H1 (cell line): Measurements from ENCODE around the gene TMA7. TPM values are rescaled to one million over a fixed set of nuclear protein-coding genes. Genes with fewer than 3 reads are reported as not detected.

ENCODE experiments used
- CTCF ChIA-PET: fragments of 300-600 bp; sonication (Branson Sonifier 250); formaldehyde crosslinking; loops from one replicate; lab custom pipeline; 2021; ENCODE audit not compliant: partially characterized antibody; lab: Charles Lee
- POLR2A ChIA-PET: fragments of 300-600 bp; sonication (Branson Sonifier 250); formaldehyde crosslinking; loops from one replicate; lab custom pipeline; 2021; ENCODE audit warnings: inconsistent platforms; ENCODE audit not compliant: partially characterized antibody; lab: Charles Lee
- DNase-seq, 2 experiments: peaks; one replicate each; pipeline versions ENCODE4 v3.0.0 to v3.0.0-alpha.2; 2010 to 2022; ENCODE audit warnings: low spot score in 2 of 2, low read depth in 1 of 2, mixed read lengths in 1 of 2
- FAIRE-seq: peaks from 2 replicates; lab custom pipeline; 2011; peaks lifted over from hg19 to GRCh38; lab: Jason Lieb, UNC
- H2AFZ ChIP-seq: 2 replicates; pipeline ENCODE4 v1.8.1; 2012; ENCODE audit warnings: low read length, inconsistent platforms
- H2AK5ac ChIP-seq: 2 replicates; pipeline ENCODE4 v1.6.1; 2013; ENCODE audit warnings: low read depth, low read length
- H2BK120ac ChIP-seq: replicated peaks from 2 replicates; pipeline ENCODE3; 2013; ENCODE audit warnings: low read depth, low read length, inconsistent platforms
- H2BK12ac ChIP-seq: 2 replicates; pipeline ENCODE4 v1.6.1; 2013; ENCODE audit warnings: low read depth, low read length
- H2BK15ac ChIP-seq: 2 replicates; pipeline ENCODE4 v1.6.1; 2013; ENCODE audit warnings: low read length
- H2BK20ac ChIP-seq: 2 replicates; pipeline ENCODE4 v1.6.1; 2013; ENCODE audit warnings: low read length
- H2BK5ac ChIP-seq: 2 replicates; pipeline ENCODE4 v1.6.1; 2013; ENCODE audit warnings: low read depth, low read length
- H3K14ac ChIP-seq: 2 replicates; pipeline ENCODE4 v1.6.1; 2013; ENCODE audit warnings: inconsistent platforms; ENCODE audit not compliant: insufficient read length
- H3K18ac ChIP-seq: 2 replicates; pipeline ENCODE4 v1.6.1; 2013; ENCODE audit warnings: low read length; ENCODE audit errors: extremely low read depth
- H3K23ac ChIP-seq: 2 replicates; pipeline ENCODE4 v1.6.1; 2013; ENCODE audit warnings: inconsistent platforms; ENCODE audit not compliant: insufficient read length
- H3K23me2 ChIP-seq: 2 replicates; pipeline ENCODE4 v1.6.1; 2013; ENCODE audit warnings: low read depth, low read length
- H3K27ac ChIP-seq: 2 replicates; pipeline ENCODE4 v1.6.1; 2011; ENCODE audit warnings: low read depth, low read length, inconsistent platforms
- H3K27me3 ChIP-seq, 4 experiments: replicated peaks in 1 of 4; 1 replicate in 1 of 4; 2 replicates in 3 of 4; pipeline versions ENCODE4 v1.6.1 to v1.8.1; 2011 to 2013; ENCODE audit warnings: low read length in 3 of 4, mild to moderate bottlenecking in 3 of 4, inconsistent platforms in 2 of 4, mixed read lengths in 2 of 4, moderate library complexity in 1 of 4; ENCODE audit not compliant: control insufficient read depth in 3 of 4, insufficient read depth in 3 of 4; ENCODE audit errors: extremely low read depth in 1 of 4
- H3K36me3 ChIP-seq, 4 experiments: 2 replicates each; pipeline versions ENCODE4 v1.6.1 to v1.8.1; 2011 to 2013; ENCODE audit warnings: mild to moderate bottlenecking in 4 of 4, low read length in 3 of 4, moderate library complexity in 2 of 4, control low read depth in 1 of 4, inconsistent platforms in 1 of 4; ENCODE audit not compliant: insufficient read depth in 4 of 4, control insufficient read depth in 2 of 4
- H3K4ac ChIP-seq: replicated peaks from 2 replicates; pipeline ENCODE3; 2013; ENCODE audit warnings: low read length, low read depth, mixed read lengths, inconsistent platforms; ENCODE audit not compliant: insufficient read length
- H3K4me1 ChIP-seq, 4 experiments: replicated peaks in 1 of 4; 1 replicate in 1 of 4; 2 replicates in 3 of 4; pipeline versions ENCODE4 v1.6.1 to v1.8.1; 2011 to 2013; ENCODE audit warnings: low read length in 3 of 4, inconsistent platforms in 2 of 4, mixed read lengths in 1 of 4; ENCODE audit not compliant: insufficient read depth in 4 of 4, control insufficient read depth in 3 of 4
- H3K4me2 ChIP-seq, 2 experiments: 2 replicates each; pipeline versions ENCODE4 v1.6.1 to v1.8.1; 2011 to 2013; ENCODE audit warnings: low read depth in 2 of 2, low read length in 2 of 2, control low read depth in 1 of 2, inconsistent platforms in 1 of 2, mild to moderate bottlenecking in 1 of 2; ENCODE audit not compliant: insufficient read depth in 1 of 2
- H3K4me3 ChIP-seq, 4 experiments: fragments of 200-600, 300-600 bp in 1 of 4; sonication (generic), shearing (Covaris generic), sonication (Bioruptor Twin) in 1 of 4; 2 replicates each; pipeline versions ENCODE4 v1.5.1 to v1.8.1; 2011 to 2016; ENCODE audit warnings: low read length in 4 of 4, low read depth in 3 of 4, control low read depth in 2 of 4, inconsistent platforms in 2 of 4, mild to moderate bottlenecking in 2 of 4, mixed read lengths in 1 of 4, moderate library complexity in 1 of 4; ENCODE audit not compliant: insufficient read depth in 2 of 4; ENCODE audit errors: extremely low read depth in 1 of 4
- H3K56ac ChIP-seq: replicated peaks from 2 replicates; pipeline ENCODE3; 2013; ENCODE audit warnings: low read depth, mild to moderate bottlenecking, mixed read lengths, low read length, inconsistent platforms; ENCODE audit not compliant: insufficient read length
- H3K79me1 ChIP-seq: 2 replicates; pipeline ENCODE4 v1.6.1; 2013; ENCODE audit warnings: low read depth, low read length, control low read depth
- H3K79me2 ChIP-seq, 2 experiments: 2 replicates each; pipeline versions ENCODE4 v1.6.1 to v1.8.1; 2012 to 2013; ENCODE audit warnings: low read length in 2 of 2, mild to moderate bottlenecking in 2 of 2, inconsistent platforms in 1 of 2; ENCODE audit not compliant: insufficient read depth in 2 of 2, control insufficient read depth in 1 of 2
- H3K9ac ChIP-seq, 4 experiments: replicated peaks in 1 of 4; 1 replicate in 1 of 4; 2 replicates in 3 of 4; pipeline versions ENCODE4 v1.6.1 to v1.8.1; 2011 to 2013; ENCODE audit warnings: low read depth in 3 of 4, low read length in 3 of 4, control low read depth in 2 of 4, mild to moderate bottlenecking in 2 of 4, moderate library complexity in 2 of 4, inconsistent platforms in 1 of 4; ENCODE audit errors: extremely low read depth in 1 of 4
- H3K9me3 ChIP-seq, 2 experiments: 2 replicates each; pipeline versions ENCODE4 v1.6.1 to v1.8.1; 2012 to 2013; ENCODE audit warnings: mild to moderate bottlenecking in 2 of 2, moderate library complexity in 2 of 2, control low read depth in 1 of 2, inconsistent platforms in 1 of 2, low read depth in 1 of 2, low read length in 1 of 2, mixed read lengths in 1 of 2; ENCODE audit not compliant: insufficient read depth in 2 of 2
- H4K20me1 ChIP-seq, 2 experiments: replicated peaks in 1 of 2; 2 replicates each; pipeline versions ENCODE3 to v1.8.1; 2011 to 2013; ENCODE audit warnings: inconsistent platforms in 2 of 2, low read length in 2 of 2, mild to moderate bottlenecking in 1 of 2; ENCODE audit not compliant: insufficient read depth in 2 of 2, control insufficient read depth in 1 of 2
- H4K5ac ChIP-seq: 2 replicates; pipeline ENCODE4 v1.6.1; 2013; ENCODE audit warnings: low read length, low read depth, mixed read lengths, inconsistent platforms; ENCODE audit not compliant: insufficient read length
- H4K8ac ChIP-seq: 2 replicates; pipeline ENCODE4 v1.8.0; 2013; ENCODE audit warnings: mild to moderate bottlenecking, moderate library complexity, low read length, inconsistent platforms; ENCODE audit not compliant: insufficient read depth; ENCODE audit errors: extremely low read depth
- H4K91ac ChIP-seq: replicated peaks from 2 replicates; pipeline ENCODE3; 2013; ENCODE audit warnings: low read length, mixed read lengths, inconsistent platforms; ENCODE audit not compliant: insufficient read length
- ATF2 ChIP-seq: IDR thresholded peaks from 2 replicates; pipeline ENCODE4 v1.6.1; 2012; ENCODE audit warnings: low read length, inconsistent platforms
- BCL11A ChIP-seq, 2 experiments: IDR thresholded peaks; one replicate each; pipeline ENCODE4 v1.6.1; 2011; ENCODE audit warnings: low read depth in 2 of 2, low read length in 2 of 2, mild to moderate bottlenecking in 2 of 2
- CHD2 ChIP-seq: IDR thresholded peaks from 2 replicates; pipeline ENCODE4 v1.6.1; 2012; ENCODE audit warnings: low read length, improper control_type of control experiment
- NANOG ChIP-seq: IDR thresholded peaks from 2 replicates; pipeline ENCODE4 v1.6.1; 2011; ENCODE audit warnings: low read length, low read depth, mild to moderate bottlenecking, inconsistent platforms; ENCODE audit not compliant: insufficient read depth, poor library complexity, severe bottlenecking
- NRF1 ChIP-seq: IDR thresholded peaks from 2 replicates; pipeline ENCODE4 v1.6.1; 2011; ENCODE audit warnings: mild to moderate bottlenecking, low read depth, low read length, improper control_type of control experiment
- POLR2A ChIP-seq, 2 experiments: IDR thresholded peaks; 1 replicate in 1 of 2; 2 replicates in 1 of 2; pipeline ENCODE4 v1.6.1; 2011; ENCODE audit warnings: low read depth in 2 of 2, low read length in 2 of 2, mild to moderate bottlenecking in 2 of 2; ENCODE audit errors: control extremely low read depth in 1 of 2
- RAD21 ChIP-seq, 2 experiments: IDR thresholded peaks in 1 of 2; conservative IDR thresholded peaks in 1 of 2; 2 replicates each; pipeline ENCODE4 v1.6.1; 2011; ENCODE audit warnings: low read depth in 2 of 2, low read length in 2 of 2, improper control_type of control experiment in 1 of 2, inconsistent platforms in 1 of 2, mild to moderate bottlenecking in 1 of 2, moderate library complexity in 1 of 2
- RBBP5 ChIP-seq: IDR thresholded peaks from 2 replicates; pipeline ENCODE4 v1.7.1; 2012; ENCODE audit warnings: low read depth, mild to moderate bottlenecking, inconsistent platforms, low read length, moderate library complexity, borderline replicate concordance
- RXRA ChIP-seq: IDR thresholded peaks from 2 replicates; pipeline ENCODE4 v1.6.1; 2011; ENCODE audit warnings: low read depth, mild to moderate bottlenecking, low read length, moderate library complexity; ENCODE audit not compliant: insufficient read depth
- TAF7 ChIP-seq: optimal IDR thresholded peaks from 2 replicates; pipeline ENCODE3; 2011; ENCODE audit warnings: low read depth, mild to moderate bottlenecking, inconsistent platforms, low read length, moderate library complexity, borderline replicate concordance
- WGBS, 2 experiments: shearing (Covaris generic) in 1 of 2; methylation state at CpG; one replicate each; pipeline versions ENCODE4 v1.1.6 to v1.1.7; 2013 to 2015; ENCODE audit warnings: low lambda C conversion rate in 2 of 2, mixed read lengths in 2 of 2, inconsistent platforms in 1 of 2, low coverage in 1 of 2, missing lambda C conversion rate in 1 of 2; ENCODE audit not compliant: insufficient replicate concordance in 2 of 2, insufficient coverage in 1 of 2, insufficient read length in 1 of 2; ENCODE audit errors: extremely low coverage in 1 of 2, missing lambda C conversion rate in 1 of 2; 5-methylcytosine and 5-hydroxymethylcytosine counted together
- polyA plus RNA-seq, 7 experiments: library from polyadenylated mRNA; depleted of rRNA in 3 of 7; stranded (reverse) in 5 of 7; unstranded in 2 of 7; fragments of >200 nt in 5 of 7; fragments of 200-250 nt in 2 of 7; gene quantifications; 1 replicate in 5 of 7; 2 replicates in 1 of 7; 4 replicates in 1 of 7; pipeline versions ENCODE4 v1.2.1 to v1.2.3, GENCODE V29; 2011 to 2013; ENCODE audit warnings: missing spikeins in 2 of 7, mixed read lengths in 2 of 7
- total RNA-seq: library from RNA; stranded (reverse); fragmentation: NEBNext Ultra II Directional; extraction: Animal tissue kit (Norgen Biotek cat#: 25700); gene quantifications from 2 replicates; pipeline ENCODE4 v1.2.1, GENCODE V29; 2021

Gene TMA7
- total and polyA plus RNA-seq, 2 of the 8 experiments (the other 6 are each of a cell fraction or from before 2014, with no cell fraction given): 138 to 305 TPM

DNA sequence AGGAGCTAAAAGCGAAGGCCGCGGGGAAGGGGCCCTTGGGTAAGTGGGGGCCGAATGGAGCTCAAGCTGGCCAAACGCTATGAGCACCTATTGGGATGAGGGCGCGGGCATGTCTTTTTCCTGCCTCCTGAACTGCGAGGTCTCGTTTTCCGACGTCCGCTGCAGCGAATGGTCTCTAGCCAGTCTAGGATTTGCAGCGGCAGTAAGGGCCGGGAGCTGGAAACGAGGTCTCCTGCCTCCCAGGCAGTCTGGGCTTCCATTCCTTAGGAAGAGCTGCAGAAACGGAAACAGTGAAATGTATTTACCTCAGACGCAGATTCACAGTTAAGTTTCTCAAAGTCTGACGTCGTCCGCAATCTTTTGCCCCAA is 517 bp downstream of the TMA7 start:
- peaks cover 0 to 4% of the 10 kb centered on the region in 2 experiments for H4K20me1 ChIP-seq
- H3K27ac ChIP-seq: peak overlapping the region; percentile 80; the same call in 1 of the 2 replicates
- H3K36me3 ChIP-seq: peaks cover 3 to 27% (median 13%) of the 10 kb centered on the region in 4 experiments; a peak in 5 of 8 replicates
- DNase-seq (no peak), FAIRE-seq (no peak)
- H3K4me2 ChIP-seq: peak overlapping the region; percentile 77 to 81
- peak overlapping the region; percentile 80 to 99 (median 94) for H3K4me3 ChIP-seq
- H2BK15ac ChIP-seq: no peak overlapping the region
- no peak overlapping the region for H2AFZ ChIP-seq
- no peaks in the 10 kb centered on the region for H3K27me3 ChIP-seq
- H3K4me1 ChIP-seq: peaks cover 0 to 8% (median 3%) of the 10 kb centered on the region in 4 experiments; a peak in 6 of 7 replicates
- H2BK20ac ChIP-seq: no peak overlapping the region
- 2% methylated on average over 21 of the region's 21 CpGs; no CpG with 5 or more reads in 1 of the 2 experiments for WGBS, 2 experiments
- H3K79me1 ChIP-seq: peaks cover 8% of the 10 kb centered on the region
- no peaks in the 10 kb centered on the region for H3K9me3 ChIP-seq
- ChIA-PET POLR2A (interaction anchor here (0.8 to 10.3 kb wide), 20 partner anchors 10 to 223 kb away, joined by 3 to 233 read pairs (median 6); partner anchors contain the start of genes PFKFB4, PLXNB1, SHISA5 and ZNF589), CTCF (interaction anchor here (0.8 to 2.5 kb wide), 9 partner anchors 11 to 548 kb away, joined by 3 to 16 read pairs (median 5); partner anchors contain the start of gene PFKFB4)
- peak overlapping the region; percentile 79; the same call in 1 of the 2 replicates for H4K8ac ChIP-seq
- H3K23me2 ChIP-seq: peaks cover 3% of the 10 kb centered on the region; the same call in 1 of the 2 replicates
- no peak overlapping the region for H3K14ac ChIP-seq
- peak overlapping the region; percentile 54; the same call in 1 of the 2 replicates for H2AK5ac ChIP-seq
- H3K23ac ChIP-seq: no peak overlapping the region
- H4K91ac ChIP-seq: no peak overlapping the region
- H3K56ac ChIP-seq: peak overlapping the region; percentile 70
- H2BK12ac ChIP-seq: no peak overlapping the region
- H4K5ac ChIP-seq: no peak overlapping the region
- H3K4ac ChIP-seq: no peak overlapping the region
- H3K79me2 ChIP-seq: peaks cover 5 to 34% of the 10 kb centered on the region in 2 experiments; a peak in 3 of 4 replicates
- no peak overlapping the region; the same call in 1 of the 2 replicates for H3K18ac ChIP-seq
- no peak overlapping the region for H2BK120ac ChIP-seq
- peak overlapping the region; percentile 82 to 89 (median 87) for H3K9ac ChIP-seq
- peak overlapping the region; percentile 96 for H2BK5ac ChIP-seq
- TF ChIP-seq NRF1 (no peak), POLR2A (IDR thresholded peaks at IDR 0.05; ENCODE audit: control extremely low read depth in 1 of 2, low read depth in 2 of 2, low read length in 2 of 2) (no peak), CHD2 (no peak), RBBP5 (no peak), TAF7 (no peak), RXRA (no peak), RAD21 (IDR thresholded peaks at IDR 0.05 in 1 of 2, conservative IDR thresholded peaks at IDR 0.05 in 1 of 2; ENCODE audit: low read depth in 2 of 2, low read length in 2 of 2) (no peak), BCL11A (IDR thresholded peaks at IDR 0.05; ENCODE audit: low read depth in 2 of 2, low read length in 2 of 2) (no peak), ATF2 (no peak), NANOG (no peak)
